Spleen (tissue), 11 donors: ENCODE measurements around the gene RAD51B. TPM values are rescaled to one million over a fixed set of nuclear protein-coding genes. Genes with fewer than 3 reads are reported as not detected.
A peak's percentile ranks its signal among the peaks of the same experiment; 100 is the strongest.

ENCODE experiments used
- DNase-seq: peaks from one replicate; pipeline ENCODE4 v3.0.0-alpha.2; 2020
- H3K27ac ChIP-seq, 8 donors: fragments of 200-600 bp; sonication (generic) in 7 of 8; 1 replicate in 4 of 8; 2 replicates in 4 of 8; pipeline versions ENCODE4 v1.5.0 to v1.8.0; 2016 to 2021; ENCODE audit warnings: inconsistent platforms in 4 of 8, mild to moderate bottlenecking in 4 of 8, moderate library complexity in 1 of 8
- H3K27me3 ChIP-seq, 7 donors: fragments of 200-600 bp; sonication (generic) in 6 of 7; replicated peaks in 1 of 7; 1 replicate in 4 of 7; 2 replicates in 3 of 7; pipeline versions ENCODE4 v1.5.0 to v1.8.0; 2016 to 2021; ENCODE audit warnings: inconsistent platforms in 3 of 7, mild to moderate bottlenecking in 1 of 7
- H3K36me3 ChIP-seq, 6 donors: fragments of 200-600 bp; sonication (generic) in 5 of 6; 1 replicate in 4 of 6; 2 replicates in 2 of 6; pipeline versions ENCODE4 v1.5.0 to v1.8.0; 2016 to 2021; ENCODE audit warnings: inconsistent platforms in 2 of 6
- H3K4me1 ChIP-seq, 6 donors: fragments of 200-600 bp; sonication (generic) in 5 of 6; 1 replicate in 3 of 6; 2 replicates in 3 of 6; pipeline versions ENCODE4 v1.5.0 to v1.8.0; 2016 to 2021; ENCODE audit warnings: inconsistent platforms in 3 of 6
- H3K4me3 ChIP-seq, 8 donors: fragments of 200-600 bp; sonication (generic) in 7 of 8; 1 replicate in 4 of 8; 2 replicates in 4 of 8; pipeline versions ENCODE4 v1.5.0 to v1.8.0; 2016 to 2021; ENCODE audit warnings: inconsistent platforms in 4 of 8, mild to moderate bottlenecking in 4 of 8, moderate library complexity in 2 of 8
- H3K9me3 ChIP-seq, 8 donors: fragments of 200-600 bp; sonication (generic) in 7 of 8; 1 replicate in 4 of 8; 2 replicates in 4 of 8; pipeline versions ENCODE4 v1.5.0 to v1.8.0; 2016 to 2021; ENCODE audit warnings: inconsistent platforms in 4 of 8
- CTCF ChIP-seq, 11 experiments: fragments of 200-600 bp in 7 of 11; fragments of 450-650 bp in 4 of 11; sonication (generic) in 4 of 11; IDR thresholded peaks in 8 of 11; conservative IDR thresholded peaks in 3 of 11; 1 replicate in 7 of 11; 2 replicates in 4 of 11; pipeline versions ENCODE4 v1.4.0 to v1.8.0; 2016 to 2021; ENCODE audit warnings: antibody characterized with exemption in 11 of 11, inconsistent platforms in 4 of 11, mild to moderate bottlenecking in 1 of 11
- POLR2A ChIP-seq, 3 donors: fragments of 450-650 bp; IDR thresholded peaks; one replicate each; pipeline ENCODE4 v1.5.1; 2017; ENCODE audit warnings: antibody characterized with exemption in 3 of 3, mild to moderate bottlenecking in 1 of 3
- POLR2AphosphoS5 ChIP-seq, 3 donors: sonication (generic); formaldehyde crosslinking; IDR thresholded peaks; one replicate each; pipeline ENCODE4 v1.5.1; 2017; ENCODE audit warnings: antibody characterized with exemption in 3 of 3
- WGBS, 5 donors: extraction: QIAGEN DNeasy Blood & Tissue Kit in 3 of 5; methylation state at CpG; one replicate each; pipeline versions ENCODE4 v1.1.5 to v1.1.7; 2013 to 2018; 5-methylcytosine and 5-hydroxymethylcytosine counted together
- intact Hi-C: fragments of 100-400 bp; cut with DNase I; formaldehyde crosslinking; loops from one replicate; pipeline ENCODE4 v1.15.0; 2023; ENCODE audit warnings: low total_unique reads
- polyA plus RNA-seq, 3 donors: library from polyadenylated mRNA; stranded (reverse); fragments of 200-250 nt; gene quantifications; one replicate each; pipeline ENCODE4 v1.2.1, GENCODE V29; 2013
- total RNA-seq, 7 donors: library from RNA; depleted of rRNA in 3 of 7; stranded (reverse); fragments of >200 nt in 3 of 7; fragmentation: NEBNext Ultra II Directional in 4 of 7; extraction: Animal tissue kit (Norgen Biotek cat#: 25700) in 4 of 7; gene quantifications; one replicate each; pipeline versions ENCODE4 v1.1.0 to v1.2.1, GENCODE V29; 2016 to 2021
- donor health status: healthy with polysubstance abuse.
- donor health status: DM: no; HTN: no; CAD: no; lungs with moderate emphysema.
- donor health status: DM: no; HTN: no; CAD: no.
- donor health status: Bipolar disorder and iron deficiency.
- donor health status: healthy.
- donor health status: DM: no; HTN: no; CAD: no.
- donor health status: DM: yes; HTN: yes; CAD: no.

RAD51B gene
- total and polyA plus RNA-seq, 10 donors = 4.2 to 43.7 (median 29.8) TPM

GRCh38 chr14:68596701-68597100 lies 777.1 kb downstream of the RAD51B start:
- Histone ChIP-seq H3K4me1 (peaks cover 0 to 45% (median 22%) of the 10 kb centered on the region in 6 donors), H3K36me3 (no peaks in the 10 kb centered on the region), H3K27me3 (no peaks in the 10 kb centered on the region), H3K27ac (no peak overlapping the region), H3K4me3 (no peak overlapping the region), H3K9me3 (no peaks in the 10 kb centered on the region)
- intact Hi-C loops = no loop called here
- DNase-seq = no peak
- WGBS, 5 donors = 83 to 94% (median 91%) methylated on average over 10 of the region's 10 CpGs
- TF ChIP-seq POLR2A (IDR thresholded peaks at IDR 0.05) = no peak
- no peak for TF ChIP-seq POLR2AphosphoS5 (IDR thresholded peaks at IDR 0.05)
- no peak for TF ChIP-seq CTCF (IDR thresholded peaks at IDR 0.05 in 8 of 11, conservative IDR thresholded peaks at IDR 0.05 in 3 of 11)

- peak overlapping the region in 1 of 8 donors; percentile 54 for H3K4me3 ChIP-seq
- H3K9me3 ChIP-seq = no peaks in the 10 kb centered on the region
- intact Hi-C loops = no loop called here
- TF ChIP-seq CTCF (IDR thresholded peaks at IDR 0.05 in 8 of 11, conservative IDR thresholded peaks at IDR 0.05 in 3 of 11) (no peak), POLR2A (IDR thresholded peaks at IDR 0.05) (no peak), POLR2AphosphoS5 (IDR thresholded peaks at IDR 0.05) (no peak)
- H3K36me3 ChIP-seq = no peaks in the 10 kb centered on the region
- no peak for DNase-seq
- 77 to 93% (median 88%) methylated on average over 2 of the region's 2 CpGs for WGBS, 5 donors
- no peaks in the 10 kb centered on the region for H3K27me3 ChIP-seq
- peaks cover 0 to 43% (median 22%) of the 10 kb centered on the region in 6 donors for H3K4me1 ChIP-seq
- H3K27ac ChIP-seq = peak overlapping the region; percentile 22 to 95 (median 83)
These were observed 778.5 kb downstream of the RAD51B start for GRCh38 chr14:68598089-68598488.

GRCh38 chr14:68598621-68599447 lies 779.3 kb downstream of the RAD51B start:
- H3K27ac ChIP-seq = peak overlapping the region; percentile 22 to 95 (median 83)
- peaks cover 0 to 36% (median 18%) of the 10 kb centered on the region in 6 donors for H3K4me1 ChIP-seq
- H3K36me3 ChIP-seq = no peaks in the 10 kb centered on the region
- TF ChIP-seq CTCF (IDR thresholded peaks at IDR 0.05 in 8 of 11, conservative IDR thresholded peaks at IDR 0.05 in 3 of 11) (no peak), POLR2AphosphoS5 (IDR thresholded peaks at IDR 0.05) (peak; percentile 29 to 61 (median 43))
- DNase-seq = peak; percentile 86
- no peaks in the 10 kb centered on the region for H3K27me3 ChIP-seq
- no peaks in the 10 kb centered on the region for H3K9me3 ChIP-seq
- WGBS, 5 donors = 42 to 65% (median 52%) methylated on average over 22 of the region's 22 CpGs
- H3K4me3 ChIP-seq = peak overlapping the region in 1 of 8 donors; percentile 54
- intact Hi-C loops = no loop called here

GRCh38 chr14:68599896-68600610 lies 780.5 kb downstream of the RAD51B start:
- Histone ChIP-seq H3K4me1 (peaks cover 0 to 25% (median 10%) of the 10 kb centered on the region in 6 donors), H3K4me3 (peak overlapping the region in 1 of 8 donors; percentile 54), H3K36me3 (no peaks in the 10 kb centered on the region), H3K9me3 (peaks cover 0 to 8% (median 5%) of the 10 kb centered on the region in 8 donors), H3K27ac (peak overlapping the region in 5 of 8 donors; percentile 82 to 95 (median 89)), H3K27me3 (no peaks in the 10 kb centered on the region)
- intact Hi-C loops = no loop called here
- 93 to 97% (median 96%) methylated on average over 8 to 9 of the region's 9 CpGs for WGBS, 5 donors
- DNase-seq = no peak
- no peak for TF ChIP-seq CTCF (IDR thresholded peaks at IDR 0.05 in 8 of 11, conservative IDR thresholded peaks at IDR 0.05 in 3 of 11)
- no peak for TF ChIP-seq POLR2AphosphoS5 (IDR thresholded peaks at IDR 0.05)
- TF ChIP-seq POLR2A (IDR thresholded peaks at IDR 0.05) = no peak
